Midbrain (tissue), 1 donor: Measurements from ENCODE around the gene GABRA5.
A peak's percentile ranks its signal among the peaks of the same experiment; 100 is the strongest.
"Not testable (repeated sequence)": the region's sequence is repeated elsewhere in the genome, so short reads cannot be mapped to it uniquely, and the experiment has no call there.

Source experiments
- DNase-seq: peaks from one replicate; lab custom pipeline; 2025; lab: John Stamatoyannopoulos, UW

GABRA5 gene

DNA sequence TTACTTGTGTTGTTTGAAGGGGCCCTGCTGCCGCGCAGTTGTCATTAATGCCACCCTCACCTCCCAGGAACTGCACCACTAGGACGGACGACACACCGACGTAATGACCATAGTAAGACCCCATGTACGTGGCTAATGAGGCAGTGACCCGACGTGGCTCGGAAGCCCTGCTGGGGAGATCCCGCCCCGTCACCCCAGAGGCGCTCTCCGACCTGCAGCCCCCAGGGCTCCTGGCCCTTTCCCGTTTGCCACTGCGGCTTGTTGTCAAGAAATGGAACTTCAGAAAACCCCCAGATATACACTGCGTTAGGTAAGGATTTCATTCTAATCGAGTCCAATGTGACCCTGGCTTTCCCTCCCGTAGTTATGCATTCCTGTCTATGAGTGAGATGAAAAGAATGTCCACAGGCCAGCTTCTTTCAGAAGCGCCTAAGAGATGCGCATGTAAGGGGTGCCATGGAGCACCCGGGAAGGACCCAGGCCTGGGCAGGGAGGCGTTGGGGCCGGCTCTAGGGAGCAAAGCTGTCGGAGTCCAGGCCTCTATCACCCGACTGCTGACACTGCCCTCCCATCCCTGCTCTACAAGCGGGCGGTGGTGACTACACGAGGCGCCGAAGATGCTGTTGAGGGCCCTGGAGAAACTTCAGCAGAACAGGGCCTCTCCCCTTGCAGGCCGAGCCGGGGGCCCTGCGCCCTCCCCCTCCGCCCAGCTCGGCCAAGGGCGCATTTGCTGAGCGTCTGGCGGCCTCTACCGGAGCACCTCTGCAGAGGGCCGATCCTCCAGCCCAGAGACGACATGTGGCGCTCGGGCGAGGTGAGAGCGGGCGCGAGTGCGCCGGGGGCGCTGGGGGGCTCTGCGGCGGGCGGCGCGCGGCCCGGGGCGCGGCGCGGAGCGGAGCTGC, at the start of gene GABRA5:
Gene GABRA5, plus strand, starts transcription at position 765 of the 902 bp plus-strand sequence. CDS start 2,187 bp downstream, outside the sequence.
- peak; percentile 19 for DNase-seq

DNA sequence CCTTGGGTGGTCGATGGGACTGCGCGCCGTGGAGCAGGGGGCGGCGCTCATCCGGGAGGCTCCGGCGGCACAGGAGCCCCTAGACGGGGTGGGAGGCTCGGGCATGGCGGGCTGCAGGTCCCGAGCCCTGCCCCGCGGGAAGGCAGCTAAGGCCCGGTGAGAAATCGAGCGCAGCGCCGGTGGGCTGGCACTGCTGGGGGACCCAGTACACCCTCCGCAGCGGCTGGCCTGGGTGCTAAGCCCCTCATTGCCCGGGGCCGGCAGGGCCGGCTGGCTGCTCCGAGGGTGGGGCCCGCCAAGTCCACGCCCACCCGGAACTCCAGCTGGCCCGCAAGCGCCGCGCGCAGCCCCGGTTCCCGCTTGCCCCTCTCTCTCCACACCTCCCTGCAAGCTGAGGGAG, 35.7 kb upstream of the GABRA5 start:
- not testable (repeated sequence) for DNase-seq

DNA sequence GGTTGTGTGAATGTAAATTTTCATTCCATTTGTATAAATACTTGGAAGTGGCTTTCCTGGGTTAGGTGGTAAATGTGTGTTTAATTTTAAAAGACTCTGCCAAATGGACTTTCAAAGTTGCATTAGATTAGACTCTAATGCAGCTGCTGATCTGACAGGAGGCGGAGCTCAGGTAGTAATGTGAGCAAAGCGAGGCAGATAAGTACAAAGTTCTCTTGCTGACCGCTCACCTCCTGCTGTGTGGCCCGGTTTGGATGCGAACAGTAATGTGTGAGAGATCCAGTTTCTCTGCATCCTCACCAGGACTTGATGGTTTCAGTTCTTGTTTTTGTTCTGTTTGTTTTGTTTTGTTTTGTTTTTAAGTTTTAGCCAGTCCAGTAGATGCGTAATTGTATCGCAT, 34.9 kb upstream of the GABRA5 start:
- no peak for DNase-seq

DNA sequence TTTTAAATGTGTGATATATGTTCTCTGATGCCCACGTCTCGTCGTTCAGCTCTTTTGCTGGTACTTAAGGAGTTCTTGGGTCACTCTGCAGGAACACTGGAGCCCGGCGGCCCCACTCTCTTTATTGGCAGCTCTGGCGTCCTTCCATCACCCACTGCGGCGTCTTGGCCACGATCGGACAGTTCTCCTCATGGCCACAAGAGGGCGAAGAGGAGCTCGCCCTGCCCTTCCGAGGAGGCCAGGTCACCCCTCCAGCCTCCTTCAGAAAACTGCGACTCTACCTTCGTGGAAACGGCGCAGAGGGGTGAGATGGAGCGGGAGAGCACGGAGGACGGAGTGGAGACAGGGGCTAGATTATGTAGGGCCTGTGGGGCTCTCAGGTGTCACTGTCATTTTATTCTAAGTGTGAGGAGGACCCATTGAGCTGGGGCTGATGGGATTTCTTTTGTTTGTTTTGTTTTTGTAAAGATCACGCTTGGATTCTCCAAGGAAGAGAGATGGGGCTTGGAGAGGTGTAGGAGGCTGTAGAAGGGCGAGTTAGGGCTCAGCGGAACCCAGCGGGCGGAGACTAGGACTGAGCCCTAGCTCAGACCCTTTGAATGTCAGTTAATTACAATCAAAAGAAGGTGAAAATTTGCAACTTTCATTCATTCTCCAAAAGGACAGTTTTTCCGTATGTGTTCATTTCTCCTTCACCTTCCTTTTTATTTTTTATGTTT, 28.0 kb upstream of the GABRA5 start:
- DNase-seq, result no peak

DNA sequence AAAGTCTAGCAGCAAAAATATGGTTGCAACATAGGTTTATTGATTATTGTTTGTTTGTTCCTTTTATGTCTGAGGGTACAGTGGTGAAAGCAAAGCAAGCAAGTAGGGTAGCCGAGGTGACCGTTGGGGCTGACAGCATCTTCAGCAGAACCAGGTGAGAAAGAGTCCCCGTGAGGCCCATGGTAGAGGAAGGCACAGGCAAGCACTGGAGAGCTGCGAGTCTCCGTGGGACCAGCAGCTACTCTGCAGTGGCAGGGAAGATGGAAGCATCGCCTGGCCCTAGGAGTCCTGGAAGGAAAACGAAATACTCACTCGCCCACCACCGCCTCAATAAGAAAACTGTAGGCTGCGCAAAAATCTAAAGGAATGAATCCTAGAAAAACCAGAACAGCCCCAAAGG, 25.3 kb upstream of the GABRA5 start:
- DNase-seq, result no peak

DNA sequence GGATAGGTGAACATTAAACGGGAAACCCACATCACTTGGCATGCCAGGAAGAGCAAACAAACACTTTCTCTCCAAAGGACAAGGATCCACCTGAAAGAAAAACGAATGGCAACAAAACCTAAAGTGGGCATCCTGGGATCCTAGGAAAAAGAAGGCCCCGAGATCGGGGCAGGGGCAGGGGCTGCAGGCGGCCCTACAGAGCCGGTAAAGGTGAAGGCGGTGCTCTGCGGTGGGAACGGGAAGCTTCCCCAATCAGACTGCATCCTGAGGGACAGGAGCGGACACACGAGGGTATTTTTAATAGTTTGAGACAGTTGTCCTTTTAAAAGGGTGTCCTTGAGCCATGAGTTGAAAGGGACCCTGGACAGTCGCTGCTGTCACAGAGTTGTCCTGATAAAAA, 24.9 kb upstream of the GABRA5 start:
- no peak for DNase-seq

DNA sequence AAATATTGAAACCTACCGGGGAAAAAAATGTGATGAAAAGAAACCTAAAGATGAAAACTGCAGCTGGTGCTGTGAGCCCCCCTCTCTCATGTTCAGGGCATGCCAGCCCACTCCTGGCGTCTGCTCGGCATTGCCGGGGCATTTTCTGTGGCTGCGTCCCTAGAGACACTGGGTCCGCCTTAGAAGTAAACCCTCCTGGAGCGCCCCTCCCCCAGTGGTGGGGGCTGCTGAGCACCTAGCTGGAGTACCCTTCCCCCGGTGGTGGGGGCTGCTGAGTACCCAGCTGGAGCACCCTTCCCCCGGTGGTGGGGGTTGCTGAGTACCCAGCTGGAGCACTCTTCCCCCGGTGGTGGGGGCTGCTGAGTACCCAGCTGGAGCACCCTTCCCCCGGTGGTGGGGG, 24.5 kb upstream of the GABRA5 start:
- no peak for DNase-seq

DNA sequence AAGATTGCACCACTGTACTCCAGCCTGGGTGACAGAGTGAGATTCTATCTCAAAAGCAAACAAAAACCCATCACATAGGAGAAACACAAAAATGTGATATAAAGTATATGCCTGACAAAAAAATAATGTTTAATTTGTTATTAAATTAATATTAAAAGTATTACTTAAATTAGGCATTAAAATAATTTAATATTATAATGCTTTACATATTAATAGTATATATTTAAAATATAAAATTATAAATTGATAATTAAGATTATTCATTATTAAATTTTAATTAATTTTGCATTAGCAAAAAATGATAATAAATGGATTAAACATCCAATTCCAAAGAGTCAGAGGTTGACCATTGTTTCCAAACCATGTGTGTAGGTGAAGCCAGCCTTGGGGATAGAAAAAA, 22.0 kb upstream of the GABRA5 start:
- no peak for DNase-seq

DNA sequence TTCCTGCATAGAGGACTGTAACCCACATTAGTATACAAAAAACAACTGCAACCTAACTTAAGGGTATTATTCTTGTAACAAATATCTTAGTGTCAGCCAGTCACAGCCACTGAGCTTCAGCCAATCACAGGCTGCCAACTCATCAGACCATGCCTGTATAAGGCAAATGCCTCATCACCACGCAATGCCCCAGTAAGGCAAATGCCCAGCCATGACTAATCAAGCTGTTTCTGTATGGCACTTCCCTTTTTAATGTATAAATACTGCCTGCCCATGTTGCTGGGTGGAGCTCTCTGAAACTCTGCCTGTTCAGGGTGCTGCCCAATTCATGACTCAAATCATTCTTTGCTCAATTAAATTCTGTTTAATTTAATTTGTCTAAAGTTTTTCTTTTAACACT, 18.4 kb upstream of the GABRA5 start:
- DNase-seq, result no peak

DNA sequence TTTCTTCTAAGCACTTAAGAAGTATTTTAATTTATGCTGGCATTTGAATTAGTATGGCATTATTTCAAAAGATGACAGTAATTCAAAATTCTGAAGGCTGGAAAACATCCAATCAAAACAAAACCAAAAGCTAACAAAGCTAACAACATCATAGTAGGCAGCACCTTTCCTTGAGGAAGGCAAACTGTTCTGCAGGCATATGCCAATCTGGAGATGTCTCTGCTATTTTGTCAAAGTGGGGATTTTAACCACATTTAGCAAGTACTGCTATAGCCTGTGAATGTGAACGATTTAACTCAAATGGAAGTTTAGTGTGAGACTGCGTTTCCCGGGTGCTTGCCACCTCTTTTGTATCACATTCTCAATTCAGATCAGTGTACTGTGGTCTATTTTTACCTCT, 16.7 kb upstream of the GABRA5 start:
- no peak for DNase-seq

DNA sequence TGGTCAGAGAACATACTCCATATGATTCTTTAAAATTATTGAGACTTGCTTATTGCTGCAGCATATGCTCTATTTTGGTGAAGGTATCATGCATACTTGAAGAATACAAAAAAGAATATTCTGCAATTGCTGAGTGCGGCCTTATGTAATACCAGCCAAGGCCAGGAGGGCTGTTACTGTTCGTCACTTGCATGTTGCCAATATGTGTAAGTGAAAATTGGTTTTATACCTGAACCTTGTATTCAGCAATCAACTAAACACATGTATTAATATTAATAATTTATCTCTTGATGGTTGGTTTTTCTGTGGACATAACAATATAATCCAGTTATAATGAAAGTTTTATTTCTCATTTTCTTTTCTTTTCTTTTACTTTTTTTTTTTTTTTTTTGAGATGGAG, 13.9 kb upstream of the GABRA5 start:
- DNase-seq, result no peak

DNA sequence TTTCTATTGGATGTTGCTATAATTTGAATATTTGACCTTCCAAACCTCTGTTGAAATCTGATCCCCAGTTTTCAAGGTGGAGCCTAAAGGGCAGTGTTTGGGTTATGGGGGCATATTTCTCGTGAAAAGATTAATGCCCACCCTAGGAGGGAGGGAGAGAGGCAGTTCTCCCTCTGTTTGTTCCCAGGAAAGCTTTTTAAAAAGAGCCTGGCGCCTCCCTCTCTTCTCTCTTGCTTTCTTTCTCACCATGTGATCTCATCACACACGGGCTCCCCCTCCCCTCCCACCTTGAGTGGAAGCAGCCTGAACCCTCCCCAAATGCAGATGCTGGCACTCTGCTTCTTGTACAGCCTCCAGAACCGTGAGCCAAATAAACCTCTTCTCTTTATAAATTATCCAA, 12.4 kb upstream of the GABRA5 start:
- DNase-seq, result no peak

DNA sequence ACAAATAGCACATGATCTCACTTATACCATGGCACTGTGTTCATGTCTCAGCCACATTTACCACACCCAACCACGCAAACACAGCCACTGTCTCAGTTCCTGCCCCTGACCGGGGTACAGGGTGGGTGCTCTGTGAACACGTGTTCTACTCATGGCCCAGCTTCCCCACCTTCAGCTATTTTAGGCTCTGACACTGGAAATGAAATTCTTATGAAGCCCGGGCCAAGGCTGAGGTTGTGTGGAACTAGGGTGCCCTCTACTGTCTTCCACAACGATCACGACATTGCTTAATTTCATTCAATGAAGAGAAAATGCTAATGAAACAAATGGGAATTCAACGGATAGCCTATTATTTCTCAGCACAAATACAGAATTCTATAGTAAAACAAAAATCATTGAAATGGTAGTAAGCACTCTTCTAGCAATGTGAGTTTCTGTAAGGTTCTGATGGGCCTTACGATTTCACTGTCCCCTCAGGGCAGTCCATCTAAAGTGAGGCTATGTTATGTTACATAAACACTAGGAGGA, 2.1 kb upstream of the GABRA5 start:
- DNase-seq, result peak; percentile 50

DNA sequence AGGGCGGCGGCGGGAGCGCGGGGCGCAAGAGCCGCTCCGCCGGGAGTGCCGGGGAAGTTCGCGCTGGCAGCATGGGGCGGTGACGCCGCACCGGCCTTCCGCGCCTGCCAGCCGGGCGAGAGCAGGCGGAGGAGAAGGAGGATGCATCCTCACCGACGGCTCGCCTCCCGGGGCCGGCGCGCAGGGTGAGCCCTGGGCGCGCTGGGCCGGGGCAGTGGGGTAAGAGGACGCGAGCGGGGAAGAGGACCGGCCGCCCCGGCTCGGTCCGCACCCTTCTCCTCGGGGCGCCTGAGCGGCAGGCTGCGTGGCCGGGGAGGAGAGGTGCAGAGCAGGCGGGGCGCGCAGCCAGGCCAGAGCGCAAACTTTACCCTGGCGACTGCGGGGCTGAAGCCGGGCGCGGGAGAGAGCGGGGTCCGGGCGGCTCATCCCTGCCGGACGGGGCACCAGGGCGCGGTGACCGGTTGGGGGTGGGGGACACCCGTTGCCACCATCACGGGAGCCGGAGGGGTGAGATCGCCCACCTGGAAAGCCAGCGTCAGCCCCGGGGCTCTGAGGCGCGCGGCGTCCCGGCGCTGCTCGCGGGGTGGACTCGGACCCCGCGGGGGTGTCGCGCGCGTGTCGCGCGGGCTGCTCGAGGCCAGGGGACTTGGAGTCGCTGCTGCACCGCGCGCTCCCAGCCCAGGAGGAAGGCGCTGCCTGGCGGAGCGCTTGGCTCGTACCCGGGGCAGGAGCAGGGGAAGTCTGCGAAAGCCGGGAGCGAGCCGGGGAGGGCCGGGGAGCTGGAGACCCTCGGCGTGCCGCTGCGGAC, 542 bp downstream of the GABRA5 start:
- no peak for DNase-seq

DNA sequence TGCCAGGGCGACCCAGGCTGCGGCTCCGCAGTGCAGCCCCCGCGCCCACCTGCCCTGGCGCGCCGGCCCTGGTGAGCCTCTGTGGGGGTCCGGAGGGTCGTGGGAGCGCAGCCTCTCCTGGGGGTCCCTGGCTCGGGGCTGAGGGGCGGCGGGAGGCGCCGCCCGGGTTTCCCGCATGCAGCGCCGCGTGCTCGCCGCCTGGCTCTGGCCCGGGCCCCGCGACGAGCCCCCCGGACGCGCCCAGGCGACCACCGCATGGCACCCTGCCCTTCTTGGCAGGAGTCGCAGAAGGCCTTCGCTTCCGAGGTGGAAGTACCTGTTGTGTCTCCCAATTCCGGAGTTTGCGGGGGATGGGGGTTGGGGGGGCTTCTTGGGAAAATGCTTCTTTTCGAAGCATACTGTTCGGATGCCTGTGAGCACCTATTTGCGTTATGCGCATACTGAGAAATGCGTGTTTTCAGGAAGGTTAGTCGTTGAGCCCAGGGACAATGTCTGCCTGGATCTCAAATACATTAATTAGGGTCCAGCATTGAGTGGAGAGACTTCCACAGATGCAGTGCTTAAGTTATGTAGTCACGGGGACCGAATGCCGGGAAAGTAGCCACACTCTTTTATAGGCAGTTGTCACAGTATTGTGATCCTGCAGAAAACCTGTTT, 1.3 kb downstream of the GABRA5 start:
- no peak for DNase-seq

DNA sequence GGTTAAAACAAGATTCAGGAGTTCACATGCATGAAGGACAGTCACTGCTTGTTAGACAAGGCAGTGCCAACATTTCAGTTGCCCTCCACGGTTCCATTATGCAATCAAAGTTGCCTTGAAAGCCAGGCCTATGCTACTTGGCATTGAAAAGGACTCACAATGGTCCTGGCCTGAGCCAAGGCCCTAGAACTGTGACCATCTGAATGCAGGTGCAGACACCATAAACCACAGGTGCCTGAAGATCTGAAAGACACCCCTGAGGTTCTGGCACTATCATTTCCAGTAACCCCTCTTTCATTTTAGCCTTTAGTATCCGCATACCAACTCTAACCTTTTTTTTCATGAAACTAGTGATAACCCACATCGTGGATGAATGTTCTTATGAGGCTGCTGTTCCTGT, 2.8 kb downstream of the GABRA5 start:
- DNase-seq, result no peak

DNA sequence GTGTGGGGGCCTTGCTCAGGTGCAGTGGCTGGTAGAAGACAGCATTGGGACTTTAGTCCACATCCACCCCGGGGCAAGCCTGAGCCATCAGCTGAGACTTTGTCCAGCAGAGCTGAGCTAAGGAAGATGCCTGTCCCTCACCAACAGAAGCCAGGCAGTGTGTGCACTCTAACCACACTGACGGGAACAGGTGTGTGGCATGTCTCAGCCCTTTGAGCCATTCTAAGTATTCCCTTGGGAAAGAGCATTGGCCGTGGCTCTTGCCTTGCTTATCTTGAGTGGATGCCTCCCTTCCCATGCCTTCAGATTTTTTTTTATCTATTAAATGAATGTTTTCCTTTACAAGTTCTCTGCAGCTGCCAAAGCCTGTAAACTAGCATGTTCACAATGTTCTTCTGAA, 3.5 kb downstream of the GABRA5 start:
- DNase-seq, result no peak

DNA sequence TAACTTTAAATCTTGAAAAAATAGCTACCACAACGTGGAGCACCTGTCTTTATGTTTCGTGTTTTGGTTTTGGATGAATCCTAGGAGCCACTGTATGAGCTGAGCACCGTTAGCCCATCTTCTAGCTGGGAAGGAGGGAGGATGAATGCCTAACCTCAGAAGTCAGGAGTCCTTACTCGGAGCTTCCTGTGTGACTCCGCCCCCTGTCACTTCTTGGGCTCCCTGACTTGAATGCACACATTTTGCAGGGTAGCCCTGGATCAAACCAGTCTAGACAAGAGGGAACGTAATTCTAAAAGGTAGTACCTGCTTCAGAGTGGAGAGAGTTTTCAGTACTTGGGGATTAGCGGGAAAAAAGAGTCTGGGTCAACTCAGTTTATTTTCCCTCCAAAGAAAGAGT, 5.3 kb downstream of the GABRA5 start:
- no peak for DNase-seq

DNA sequence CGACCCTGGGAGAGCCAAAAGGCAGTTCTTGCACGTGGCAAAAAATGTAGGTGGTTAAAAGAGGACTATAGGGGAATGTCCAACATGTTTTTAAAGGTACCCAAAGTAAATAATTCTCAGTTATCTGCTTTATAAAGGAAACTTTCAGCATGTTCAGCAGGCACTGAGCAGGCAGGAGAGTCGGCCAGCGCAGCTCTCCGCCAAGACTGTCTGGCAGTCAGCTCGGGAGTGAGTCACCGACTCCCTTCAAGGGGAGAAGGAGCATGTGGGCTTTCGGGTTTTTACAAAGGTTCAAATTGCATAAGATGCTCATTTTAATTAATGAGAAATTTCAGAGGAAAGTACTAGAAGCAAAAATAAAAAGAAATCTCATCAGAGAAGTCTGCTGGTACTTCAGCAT, 7.0 kb downstream of the GABRA5 start:
- peak; percentile 11 for DNase-seq

DNA sequence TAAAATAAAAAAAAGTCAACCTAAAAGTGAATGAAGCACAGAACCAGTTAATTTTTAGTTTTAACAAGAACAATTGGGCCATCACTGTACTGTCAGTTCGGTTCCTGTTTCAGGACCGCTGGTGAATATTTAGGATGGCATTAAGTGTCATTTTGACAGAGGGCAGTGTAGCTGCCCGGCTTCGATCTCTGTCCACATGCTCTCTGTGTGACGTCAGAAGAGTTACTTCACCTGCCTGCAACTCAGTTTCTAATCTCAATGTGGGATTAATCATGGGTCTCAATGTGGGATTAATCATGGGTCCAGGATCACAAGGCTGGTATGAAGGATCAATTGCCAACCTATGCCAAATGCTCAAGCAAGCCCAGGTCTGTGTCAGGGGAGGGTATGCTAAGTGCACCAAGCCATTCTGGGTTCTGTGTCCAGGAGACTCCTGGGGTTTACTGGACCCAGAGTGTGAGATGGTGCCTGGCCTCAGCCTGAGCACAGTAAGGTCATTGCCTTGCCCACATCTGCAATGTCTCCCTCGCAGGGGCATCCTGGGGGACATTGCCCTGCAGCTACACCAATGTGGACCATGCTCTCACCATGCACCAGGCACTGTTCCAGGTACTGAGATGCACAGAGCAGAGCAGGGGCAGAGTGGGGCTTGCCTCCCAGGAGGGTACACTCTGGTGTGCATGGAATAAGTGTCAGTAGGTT, 8.1 kb downstream of the GABRA5 start:
- no peak for DNase-seq

DNA sequence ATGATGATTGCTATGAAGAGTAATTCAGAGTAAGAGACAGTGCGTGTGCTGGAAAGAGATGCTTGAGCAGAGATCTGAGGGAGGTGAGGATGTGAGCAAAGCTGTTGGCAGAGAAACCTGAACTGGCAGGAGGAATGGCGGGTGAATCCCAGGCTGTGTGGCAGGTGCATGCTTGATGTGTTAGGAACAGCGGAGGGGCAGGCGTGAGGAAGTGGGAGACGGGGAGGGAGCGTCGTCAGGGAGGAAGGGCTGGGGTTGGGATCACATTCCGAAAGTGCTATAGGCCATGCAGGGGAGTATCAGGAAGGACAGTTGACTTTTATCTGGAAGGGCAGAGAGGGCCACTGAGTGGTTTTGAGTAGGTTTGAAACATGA, 8.6 kb downstream of the GABRA5 start:
- DNase-seq, result no peak
